ENCODE measurements around the gene BIRC5.
A peak's percentile ranks its signal among the peaks of the same experiment; 100 is the strongest.

Gene BIRC5

DNA sequence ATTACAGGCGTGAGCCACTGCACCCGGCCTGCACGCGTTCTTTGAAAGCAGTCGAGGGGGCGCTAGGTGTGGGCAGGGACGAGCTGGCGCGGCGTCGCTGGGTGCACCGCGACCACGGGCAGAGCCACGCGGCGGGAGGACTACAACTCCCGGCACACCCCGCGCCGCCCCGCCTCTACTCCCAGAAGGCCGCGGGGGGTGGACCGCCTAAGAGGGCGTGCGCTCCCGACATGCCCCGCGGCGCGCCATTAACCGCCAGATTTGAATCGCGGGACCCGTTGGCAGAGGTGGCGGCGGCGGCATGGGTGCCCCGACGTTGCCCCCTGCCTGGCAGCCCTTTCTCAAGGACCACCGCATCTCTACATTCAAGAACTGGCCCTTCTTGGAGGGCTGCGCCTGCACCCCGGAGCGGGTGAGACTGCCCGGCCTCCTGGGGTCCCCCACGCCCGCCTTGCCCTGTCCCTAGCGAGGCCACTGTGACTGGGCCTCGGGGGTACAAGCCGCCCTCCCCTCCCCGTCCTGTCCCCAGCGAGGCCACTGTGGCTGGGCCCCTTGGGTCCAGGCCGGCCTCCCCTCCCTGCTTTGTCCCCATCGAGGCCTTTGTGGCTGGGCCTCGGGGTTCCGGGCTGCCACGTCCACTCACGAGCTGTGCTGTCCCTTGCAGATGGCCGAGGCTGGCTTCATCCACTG is at the start of gene BIRC5:
BIRC5 (plus strand) TSS at position 238 of the 690 bp plus-strand sequence; CDS start at position 302, 64 bp downstream.
- H3K27ac ChIP-seq: peak within 1 kb of the TSS; percentile 74; the same call in 1 of the 2 replicates
- TF ChIP-seq, protein P1, sequence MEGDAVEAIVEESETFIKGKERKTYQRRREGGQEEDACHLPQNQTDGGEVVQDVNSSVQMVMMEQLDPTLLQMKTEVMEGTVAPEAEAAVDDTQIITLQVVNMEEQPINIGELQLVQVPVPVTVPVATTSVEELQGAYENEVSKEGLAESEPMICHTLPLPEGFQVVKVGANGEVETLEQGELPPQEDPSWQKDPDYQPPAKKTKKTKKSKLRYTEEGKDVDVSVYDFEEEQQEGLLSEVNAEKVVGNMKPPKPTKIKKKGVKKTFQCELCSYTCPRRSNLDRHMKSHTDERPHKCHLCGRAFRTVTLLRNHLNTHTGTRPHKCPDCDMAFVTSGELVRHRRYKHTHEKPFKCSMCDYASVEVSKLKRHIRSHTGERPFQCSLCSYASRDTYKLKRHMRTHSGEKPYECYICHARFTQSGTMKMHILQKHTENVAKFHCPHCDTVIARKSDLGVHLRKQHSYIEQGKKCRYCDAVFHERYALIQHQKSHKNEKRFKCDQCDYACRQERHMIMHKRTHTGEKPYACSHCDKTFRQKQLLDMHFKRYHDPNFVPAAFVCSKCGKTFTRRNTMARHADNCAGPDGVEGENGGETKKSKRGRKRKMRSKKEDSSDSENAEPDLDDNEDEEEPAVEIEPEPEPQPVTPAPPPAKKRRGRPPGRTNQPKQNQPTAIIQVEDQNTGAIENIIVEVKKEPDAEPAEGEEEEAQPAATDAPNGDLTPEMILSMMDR (conservative IDR thresholded peaks at IDR 0.05): no peak

DNA sequence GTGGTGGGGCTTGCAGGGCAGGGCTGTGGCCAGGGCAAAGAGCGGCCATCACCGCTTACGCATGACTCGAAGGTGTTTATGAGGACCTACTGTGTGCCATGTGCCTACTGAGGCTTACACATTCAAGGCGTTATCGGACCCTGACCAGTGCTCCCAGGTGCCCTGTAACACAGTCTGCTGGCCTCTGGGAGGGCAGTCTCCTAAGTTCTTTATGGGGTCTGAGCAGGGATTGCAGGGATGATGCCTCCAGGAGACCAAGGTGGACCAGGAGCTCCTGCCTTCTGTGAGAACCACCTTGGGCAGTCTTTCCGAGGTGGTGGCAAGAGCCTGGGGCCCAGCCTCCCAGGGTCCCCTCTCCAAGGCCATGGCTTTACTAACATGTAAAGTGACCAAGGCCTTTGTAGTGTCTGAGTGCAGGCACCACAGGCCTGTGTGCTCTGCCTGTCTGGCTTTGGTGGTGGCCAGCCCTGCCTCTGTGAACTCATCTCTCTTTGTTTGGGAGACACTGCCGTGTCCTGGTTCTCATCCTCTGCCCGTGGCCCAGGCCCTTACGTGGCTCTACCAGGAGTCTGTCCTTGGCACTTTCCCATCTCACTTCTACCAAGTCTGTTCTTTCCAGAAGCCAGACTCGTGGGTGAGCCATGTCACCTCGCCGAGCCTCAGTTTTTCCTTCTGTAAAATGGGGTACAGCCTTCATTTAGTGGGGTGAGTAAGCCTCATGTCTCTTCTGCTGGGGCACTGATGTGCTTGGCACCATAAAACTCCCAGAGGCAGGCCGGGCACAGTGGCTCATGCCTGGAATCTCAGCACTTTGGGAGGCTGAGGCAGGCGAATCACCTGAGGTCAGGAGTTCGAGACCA is 49.1 kb upstream of the BIRC5 start:
- TF ChIP-seq, protein P1 (conservative IDR thresholded peaks at IDR 0.05): no peak
- peak overlapping the region; percentile 80 for H3K27ac ChIP-seq

DNA sequence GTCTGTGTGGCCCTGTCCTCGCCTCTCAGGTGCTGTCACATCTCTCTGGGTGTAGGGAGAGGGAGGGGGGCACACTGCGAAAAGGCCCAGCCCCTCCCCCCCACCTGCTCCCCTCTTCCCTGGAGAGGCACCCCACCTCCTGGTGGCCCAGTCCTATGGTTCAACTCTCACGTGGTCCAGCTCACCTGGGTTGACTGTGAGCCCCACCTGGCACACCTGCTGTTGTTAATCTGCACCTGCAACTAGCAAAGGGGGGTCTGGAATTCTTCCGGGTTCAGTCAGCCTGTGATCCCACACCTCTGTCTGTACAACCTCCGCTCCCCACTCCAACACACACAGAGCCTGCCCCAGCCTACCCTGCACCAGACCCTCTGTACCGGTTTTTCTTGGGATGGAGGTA is 47.6 kb upstream of the BIRC5 start:
- TF ChIP-seq, protein P1 (conservative IDR thresholded peaks at IDR 0.05): no peak

DNA sequence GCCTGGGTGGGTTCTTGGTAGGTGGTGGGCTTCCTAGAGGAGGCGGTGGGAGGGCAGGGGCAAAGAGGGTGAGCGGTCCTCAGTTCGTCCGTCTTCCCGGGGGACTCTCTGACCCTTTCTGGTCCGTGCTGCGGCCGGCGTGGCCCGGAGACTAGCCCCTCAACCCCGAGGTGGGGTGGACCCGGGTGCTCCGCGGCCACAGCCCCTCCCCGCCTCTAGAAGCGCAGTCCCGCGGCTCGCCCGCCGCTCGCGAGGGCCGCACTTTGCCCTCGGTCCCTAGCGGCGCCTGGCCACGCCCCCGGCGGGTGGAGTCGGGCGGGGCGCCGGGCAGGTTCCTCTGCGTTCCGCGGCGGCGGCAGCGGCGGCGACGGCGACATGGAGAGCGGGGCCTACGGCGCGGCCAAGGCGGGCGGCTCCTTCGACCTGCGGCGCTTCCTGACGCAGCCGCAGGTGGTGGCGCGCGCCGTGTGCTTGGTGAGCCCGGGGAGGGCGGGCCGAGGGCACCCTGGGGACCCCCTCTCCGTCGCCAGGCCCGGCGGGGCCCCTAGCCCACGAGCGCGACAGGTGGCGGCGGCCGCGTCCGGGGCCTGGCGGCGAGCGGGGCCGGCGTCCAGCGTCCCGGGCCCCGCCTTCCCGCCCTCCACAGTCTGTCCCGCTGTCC is 45.7 kb upstream of the BIRC5 start, which contains the start of gene SYNGR2:
SYNGR2 (plus strand) TSS at position 340 of the 661 bp plus-strand sequence; CDS start at position 376, 36 bp downstream.
- H3K27ac ChIP-seq: peak within 1 kb of the TSS; percentile 96
- TF ChIP-seq, protein P1 (conservative IDR thresholded peaks at IDR 0.05): no peak; the same call in 1 of the 2 replicates

More for the DNA sequence above, 47.6 kb upstream of the BIRC5 start:
- H3K27ac ChIP-seq: no peak overlapping the region

DNA sequence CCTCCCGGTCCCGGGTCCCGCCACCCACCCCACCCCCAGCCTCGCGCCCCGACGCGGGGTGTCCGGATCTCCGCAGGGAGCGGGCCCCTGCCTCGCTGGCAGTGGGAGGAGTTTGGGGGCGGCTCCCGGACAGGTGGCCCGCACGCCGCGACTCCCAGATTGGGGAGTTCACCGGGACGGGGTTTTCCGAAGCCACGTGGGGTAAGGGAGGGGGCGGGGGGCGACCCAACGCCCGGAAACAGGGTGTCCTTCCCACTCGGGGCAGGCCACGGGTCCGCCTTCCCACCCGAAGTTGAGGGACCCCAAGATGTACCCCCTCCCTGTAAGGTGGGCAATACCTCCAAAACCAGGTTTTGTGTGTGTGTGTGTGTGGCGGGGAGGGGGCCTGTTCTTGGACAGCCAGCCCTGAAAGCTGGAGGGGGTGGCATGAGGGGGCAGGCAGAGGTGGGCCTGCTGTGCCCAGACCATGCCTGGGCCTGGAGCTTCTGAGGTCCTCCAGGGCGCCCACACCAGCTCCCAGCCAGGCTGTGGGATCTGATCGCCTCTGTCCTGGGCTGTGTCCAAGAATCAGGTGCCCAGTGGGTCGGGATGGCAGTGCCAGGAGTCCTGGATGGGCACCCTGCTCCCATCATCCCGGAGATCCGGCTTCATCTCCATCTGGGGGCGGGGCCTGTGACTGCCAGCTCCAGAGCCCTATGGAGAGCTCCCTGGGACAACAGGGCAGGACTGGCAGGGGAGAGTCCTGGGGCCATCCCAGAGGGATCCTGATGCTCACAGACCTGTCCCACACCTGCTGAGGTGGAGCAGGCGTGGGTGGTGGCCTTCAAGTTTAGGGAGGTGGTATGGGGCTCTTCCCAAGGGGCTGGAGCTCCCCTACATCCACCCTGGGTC is 44.9 kb upstream of the BIRC5 start:
- TF ChIP-seq, protein P1 (conservative IDR thresholded peaks at IDR 0.05): no peak

DNA sequence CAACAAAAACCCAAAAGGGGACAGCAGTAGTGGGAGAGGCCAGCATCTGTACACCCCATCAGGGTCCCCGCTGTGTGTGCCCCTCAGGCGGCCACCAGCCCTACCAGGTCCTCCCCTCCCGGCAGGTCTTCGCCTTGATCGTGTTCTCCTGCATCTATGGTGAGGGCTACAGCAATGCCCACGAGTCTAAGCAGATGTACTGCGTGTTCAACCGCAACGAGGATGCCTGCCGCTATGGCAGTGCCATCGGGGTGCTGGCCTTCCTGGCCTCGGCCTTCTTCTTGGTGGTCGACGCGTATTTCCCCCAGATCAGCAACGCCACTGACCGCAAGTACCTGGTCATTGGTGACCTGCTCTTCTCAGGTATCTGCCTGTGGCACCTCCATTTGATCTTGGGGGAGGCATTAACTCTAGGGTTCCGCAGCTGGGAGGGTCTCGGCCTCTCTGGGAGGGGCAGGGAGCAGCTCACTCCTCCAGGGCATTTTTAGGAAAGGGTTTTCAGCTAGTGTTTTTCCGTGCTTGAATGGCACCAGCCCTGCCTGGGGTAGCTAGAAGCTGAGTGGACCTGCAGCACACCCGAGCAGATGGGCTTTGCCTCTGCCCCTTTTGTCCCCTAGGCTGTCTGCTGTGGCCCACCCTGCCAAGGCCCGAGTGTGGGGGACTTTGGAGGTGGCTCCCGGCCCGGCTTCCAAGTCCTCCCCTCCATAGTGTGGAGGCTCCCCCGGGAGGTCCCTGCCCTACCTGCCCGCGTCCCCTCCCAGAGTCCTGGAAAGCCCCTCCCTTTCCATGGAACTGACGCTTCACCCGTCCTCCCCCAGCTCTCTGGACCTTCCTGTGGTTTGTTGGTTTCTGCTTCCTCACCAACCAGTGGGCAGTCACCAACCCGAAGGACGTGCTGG is 43.1 kb upstream of the BIRC5 start:
- H3K27ac ChIP-seq: peak overlapping the region; percentile 96

More for the DNA sequence above, 44.9 kb upstream of the BIRC5 start:
- peak overlapping the region; percentile 96 for H3K27ac ChIP-seq

DNA sequence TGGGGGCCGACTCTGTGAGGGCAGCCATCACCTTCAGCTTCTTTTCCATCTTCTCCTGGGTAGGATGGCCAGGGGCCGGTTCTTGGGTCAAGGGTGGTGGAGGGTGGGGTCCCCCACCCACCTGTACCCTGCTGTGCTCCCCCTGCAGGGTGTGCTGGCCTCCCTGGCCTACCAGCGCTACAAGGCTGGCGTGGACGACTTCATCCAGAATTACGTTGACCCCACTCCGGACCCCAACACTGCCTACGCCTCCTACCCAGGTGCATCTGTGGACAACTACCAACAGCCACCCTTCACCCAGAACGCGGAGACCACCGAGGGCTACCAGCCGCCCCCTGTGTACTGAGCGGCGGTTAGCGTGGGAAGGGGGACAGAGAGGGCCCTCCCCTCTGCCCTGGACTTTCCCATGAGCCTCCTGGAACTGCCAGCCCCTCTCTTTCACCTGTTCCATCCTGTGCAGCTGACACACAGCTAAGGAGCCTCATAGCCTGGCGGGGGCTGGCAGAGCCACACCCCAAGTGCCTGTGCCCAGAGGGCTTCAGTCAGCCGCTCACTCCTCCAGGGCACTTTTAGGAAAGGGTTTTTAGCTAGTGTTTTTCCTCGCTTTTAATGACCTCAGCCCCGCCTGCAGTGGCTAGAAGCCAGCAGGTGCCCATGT is 42.3 kb upstream of the BIRC5 start:
- peak overlapping the region; percentile 96 for H3K27ac ChIP-seq

More for the DNA sequence above, 43.1 kb upstream of the BIRC5 start:
- TF ChIP-seq, protein P1 (conservative IDR thresholded peaks at IDR 0.05): no peak

Measured in VCaP (cell line).